H54 (cell line): ENCODE results near the gene ARAP1.

Experiments
- DNase-seq: peaks from one replicate; pipeline ENCODE4 v3.0.0; 2011; ENCODE audit warnings: low spot score, mixed read lengths; ENCODE audit not compliant: insufficient read length
- FAIRE-seq: peaks from 3 replicates; lab custom pipeline; 2011; peaks lifted over from hg19 to GRCh38; lab: Jason Lieb, UNC
- POLR2A ChIP-seq: IDR thresholded peaks from 2 replicates; pipeline ENCODE4 v1.6.1; 2011; ENCODE audit warnings: low read depth, mild to moderate bottlenecking, low read length

The ARAP1 gene

DNA sequence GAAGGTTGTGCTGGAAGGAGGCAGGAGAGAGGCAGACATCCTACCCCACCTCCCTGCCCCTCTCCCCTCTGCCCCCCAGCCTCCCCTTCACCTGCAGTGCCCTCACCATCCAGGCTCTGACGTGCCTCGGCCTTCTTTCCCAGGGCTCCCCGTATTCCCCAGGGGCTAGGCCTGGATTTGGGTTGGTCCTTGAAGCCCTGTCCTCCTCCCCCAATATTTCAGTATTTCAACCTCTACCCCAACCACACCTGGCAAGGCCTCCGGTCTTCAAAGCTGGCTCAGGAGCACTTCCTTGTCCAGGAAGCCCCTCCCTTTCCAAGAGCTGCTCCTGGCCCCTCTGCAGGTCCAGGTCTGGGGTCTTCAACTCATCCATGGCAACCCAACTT is 69.4 kb downstream of the ARAP1 start:
- no peak for TF ChIP-seq POLR2A
- FAIRE-seq (no peak), DNase-seq (no peak)

DNA sequence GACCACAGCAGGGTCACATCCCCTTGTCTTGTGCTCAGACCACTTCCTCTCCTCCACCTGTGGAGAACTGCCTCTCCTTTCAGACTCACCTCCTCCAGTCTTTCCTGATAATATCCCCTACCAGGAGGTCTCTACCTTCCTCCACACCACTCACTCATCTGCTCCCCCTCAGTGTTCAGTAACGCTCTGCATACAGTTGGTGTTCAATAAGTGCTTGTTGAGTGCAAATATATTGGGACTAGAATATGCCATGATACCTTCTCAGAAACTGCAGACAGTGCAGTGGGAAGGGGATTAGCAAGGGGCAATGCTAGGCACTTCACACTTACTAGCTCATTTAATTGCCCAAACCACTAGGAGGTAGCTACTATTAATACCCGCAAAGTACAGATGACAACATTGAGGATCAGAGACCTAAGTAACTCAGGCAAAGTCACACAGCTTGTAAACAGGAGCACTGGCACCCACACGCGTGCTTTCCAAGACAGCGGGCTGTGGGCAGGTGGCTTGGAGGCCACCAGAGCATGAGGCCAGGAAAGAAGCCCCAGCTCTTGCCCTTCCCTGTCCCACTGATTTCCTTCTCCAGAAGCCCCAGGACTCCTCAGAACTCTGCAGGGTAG is 69.9 kb downstream of the ARAP1 start:
- FAIRE-seq (no peak), DNase-seq (no peak)
- no peak for TF ChIP-seq POLR2A

DNA sequence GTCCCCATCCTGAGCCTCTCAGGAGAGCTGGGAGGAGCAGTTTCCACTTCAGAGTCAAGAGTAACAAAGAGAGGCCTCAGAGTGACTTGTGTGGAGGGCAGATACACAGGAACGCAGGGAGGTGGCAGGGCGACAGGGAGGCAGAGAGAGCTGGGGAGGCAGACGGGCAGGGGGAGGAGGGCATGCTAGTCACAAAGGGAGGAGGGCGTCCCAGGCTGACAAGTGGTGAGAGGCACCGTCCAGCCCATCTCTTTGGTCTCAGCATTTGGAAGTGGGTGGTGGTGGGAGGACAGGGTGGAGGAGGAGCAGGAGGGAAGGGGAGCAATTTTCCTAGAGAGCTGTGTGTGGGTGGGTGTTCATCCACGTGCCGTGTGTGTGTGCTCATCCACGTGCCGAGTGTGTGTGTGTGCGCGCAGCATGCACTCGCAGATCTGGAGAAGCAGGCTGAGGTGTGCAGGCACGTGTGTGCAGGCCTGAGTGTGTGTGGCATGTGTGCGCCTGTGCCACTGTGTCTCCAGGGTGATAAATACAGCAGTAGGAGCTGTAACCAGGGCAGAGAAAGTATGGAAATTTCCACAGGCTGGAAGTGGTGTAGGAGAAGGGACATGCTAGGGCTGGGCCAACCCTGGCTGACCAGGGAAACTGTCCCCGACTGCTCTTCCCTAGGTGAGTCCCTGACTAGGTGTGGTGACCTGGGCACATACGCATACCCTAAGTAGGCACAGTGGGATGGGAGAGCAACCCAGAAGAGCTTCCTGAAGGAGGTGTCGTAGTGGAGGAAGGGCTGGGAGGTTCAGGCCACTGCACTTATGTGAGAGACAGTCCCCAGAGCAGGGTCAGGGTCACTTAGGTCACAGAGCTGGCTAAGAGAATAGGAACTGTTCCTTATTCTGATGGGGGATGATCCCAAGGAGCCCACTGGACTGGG is 70.7 kb downstream of the ARAP1 start:
- FAIRE-seq (no peak), DNase-seq (no peak)
- no peak for TF ChIP-seq POLR2A

DNA sequence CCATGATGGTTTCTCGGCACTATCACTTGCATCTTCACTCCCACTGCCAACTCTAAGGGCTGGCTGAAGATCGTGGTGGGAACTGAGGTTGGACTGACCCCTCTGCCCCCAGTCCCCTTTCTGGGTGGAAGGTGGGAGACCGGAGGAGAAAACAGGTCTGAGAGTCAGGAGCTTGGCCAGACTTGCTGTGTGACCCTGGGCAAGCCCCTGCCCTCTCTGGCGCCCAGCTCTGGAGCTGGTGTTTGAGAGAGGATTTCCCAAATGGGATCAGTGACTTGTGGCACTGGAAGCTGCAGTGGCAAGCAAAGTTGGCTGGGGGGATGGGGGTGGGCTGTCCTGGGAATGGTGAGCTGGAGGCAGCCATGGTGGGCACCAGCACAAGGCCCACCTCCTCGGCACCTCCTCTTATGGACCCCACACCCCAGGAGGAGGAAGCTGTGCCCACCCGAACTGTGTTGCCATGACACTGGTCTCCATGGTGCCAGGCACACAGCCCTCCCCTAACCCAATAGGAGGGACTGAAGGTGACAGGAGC is 71.5 kb downstream of the ARAP1 start:
- DNase-seq: no peak
- TF ChIP-seq POLR2A: no peak
- FAIRE-seq: no peak

DNA sequence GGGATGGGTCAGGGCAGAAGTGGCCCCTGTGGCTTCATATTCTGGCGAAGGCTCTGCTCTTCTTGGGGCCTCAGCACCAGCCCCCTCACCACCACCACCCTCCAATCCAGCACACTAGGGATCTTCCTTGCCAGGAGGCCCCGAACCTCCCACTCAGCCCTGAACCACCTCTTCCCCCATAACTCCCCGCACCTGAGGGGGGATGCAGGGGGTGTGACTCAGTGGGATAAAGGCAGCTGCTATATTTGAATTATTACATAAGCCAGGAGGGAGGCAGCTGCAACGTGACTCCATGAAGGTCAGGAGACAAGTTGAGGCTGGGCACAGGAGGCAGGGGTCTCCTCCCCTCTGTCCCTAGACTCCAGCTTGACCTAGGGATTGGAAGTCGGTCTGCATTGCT is 72.3 kb downstream of the ARAP1 start:
- FAIRE-seq (no peak), DNase-seq (no peak)
- TF ChIP-seq POLR2A: no peak

DNA sequence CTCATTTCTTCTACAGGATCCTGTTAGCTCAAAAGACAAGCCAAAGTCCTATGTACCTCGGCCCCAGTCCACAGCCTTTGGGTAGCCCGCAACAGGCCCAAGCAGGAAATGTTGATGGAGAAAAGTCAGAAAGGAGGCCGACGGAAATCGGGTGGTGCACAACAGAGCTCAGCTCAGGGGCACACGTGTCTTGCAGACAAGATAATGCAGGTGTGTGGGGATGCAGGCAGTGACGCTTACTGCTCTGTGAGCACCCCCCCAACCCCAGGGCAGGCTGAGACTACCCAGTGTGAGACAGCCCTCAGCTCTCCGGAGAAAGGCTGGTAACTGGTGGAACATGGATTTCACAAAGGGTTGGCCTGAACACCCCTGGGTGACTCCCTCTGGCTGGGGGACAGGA is 73.7 kb downstream of the ARAP1 start:
- DNase-seq (no peak), FAIRE-seq (no peak)
- TF ChIP-seq POLR2A: no peak

DNA sequence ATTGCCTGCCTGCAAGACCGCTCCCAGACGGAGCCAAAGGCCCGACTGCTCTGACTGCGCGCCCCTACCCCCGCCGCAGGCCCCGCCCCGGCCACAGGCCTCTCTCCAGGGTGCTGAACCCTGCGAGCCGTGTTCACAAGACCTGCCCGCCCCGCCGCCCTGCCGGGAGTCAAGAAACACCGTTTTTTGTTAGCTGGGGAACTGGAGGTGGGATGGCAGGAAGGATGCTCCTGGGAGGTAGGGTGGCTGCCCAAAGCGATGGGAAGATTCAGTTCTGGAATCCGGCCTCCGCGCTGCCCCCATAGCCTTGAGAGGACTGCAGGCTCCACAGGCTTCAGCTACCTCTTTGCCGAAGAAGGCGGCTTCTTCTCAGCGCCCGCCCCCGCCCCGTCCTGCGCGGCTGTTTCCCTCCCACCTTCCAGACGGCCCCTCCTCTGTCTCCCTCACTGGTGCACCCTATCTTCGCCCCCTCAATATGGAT is 75.3 kb downstream of the ARAP1 start:
- no peak for FAIRE-seq
- DNase-seq: no peak

DNA sequence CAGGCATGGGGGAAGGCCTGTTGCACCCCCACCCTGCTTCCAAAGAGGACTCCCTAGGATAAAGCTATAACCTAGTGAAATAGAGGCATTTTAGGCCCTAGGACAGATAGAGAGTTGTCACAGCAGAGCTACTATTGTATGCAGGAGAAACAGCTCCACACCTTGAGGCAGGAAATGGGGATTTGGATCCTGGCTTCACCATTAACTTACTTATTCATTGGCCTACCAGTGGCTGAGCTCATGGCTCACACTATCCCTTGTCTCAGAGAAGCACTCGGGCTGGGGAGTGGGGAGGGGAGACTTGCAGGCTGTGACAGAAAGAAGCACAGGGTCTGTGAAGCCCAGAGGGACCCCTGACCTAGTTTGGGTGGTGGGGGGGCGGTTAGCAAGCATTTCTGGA is 77.0 kb downstream of the ARAP1 start:
- TF ChIP-seq POLR2A: no peak
- DNase-seq (no peak), FAIRE-seq (no peak)

More for the DNA sequence above, 75.3 kb downstream of the ARAP1 start:
- no peak for TF ChIP-seq POLR2A

DNA sequence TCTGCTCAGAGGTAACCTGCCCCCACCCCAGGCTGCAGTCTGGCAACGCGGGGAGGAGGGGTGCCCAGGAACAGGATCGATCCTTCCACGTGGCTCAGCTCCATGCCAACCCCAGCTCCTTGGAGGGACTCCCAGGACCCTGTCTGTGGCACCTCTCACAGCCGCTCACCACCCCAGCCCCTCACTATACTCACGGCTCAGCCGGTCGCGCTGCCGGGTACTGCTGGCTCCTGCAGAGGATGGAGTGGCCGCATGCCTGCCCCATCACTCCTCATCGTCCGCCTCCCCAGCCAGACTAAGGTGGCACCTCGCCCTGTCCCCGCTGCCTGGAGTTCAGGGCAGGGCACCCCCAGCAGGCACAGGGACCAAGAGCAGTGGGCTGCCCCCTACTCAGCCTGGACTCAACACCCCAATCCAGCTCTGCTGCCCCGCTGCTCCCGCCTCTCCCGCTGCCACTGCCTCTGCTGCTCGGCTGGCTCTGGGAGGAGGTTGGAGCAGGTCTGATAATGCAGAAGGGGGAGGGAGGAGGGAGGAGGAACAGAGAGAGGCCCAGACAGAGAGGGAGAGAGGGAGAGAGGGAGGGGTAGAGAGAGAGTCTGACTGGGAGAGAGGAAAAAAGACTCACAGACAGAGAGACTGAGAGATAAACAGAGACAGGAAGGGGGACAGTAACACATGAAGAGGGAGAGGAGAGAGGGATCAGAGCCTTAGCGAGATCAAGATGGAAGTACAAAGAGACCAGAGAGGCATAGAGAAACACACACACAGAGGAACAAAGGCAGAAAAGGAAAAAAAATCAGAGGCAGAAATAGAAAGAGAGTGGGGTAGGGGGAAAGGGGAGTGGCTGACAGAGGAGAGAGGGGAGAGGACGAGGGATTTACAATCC is 78.0 kb downstream of the ARAP1 start, which contains the start of gene PDE2A:
Gene PDE2A (minus strand): TSS at position 480 of the 886 bp plus-strand sequence. CDS start 215 bp downstream, at position 265.
- DNase-seq (no peak), FAIRE-seq (no peak)
- TF ChIP-seq POLR2A: no peak

DNA sequence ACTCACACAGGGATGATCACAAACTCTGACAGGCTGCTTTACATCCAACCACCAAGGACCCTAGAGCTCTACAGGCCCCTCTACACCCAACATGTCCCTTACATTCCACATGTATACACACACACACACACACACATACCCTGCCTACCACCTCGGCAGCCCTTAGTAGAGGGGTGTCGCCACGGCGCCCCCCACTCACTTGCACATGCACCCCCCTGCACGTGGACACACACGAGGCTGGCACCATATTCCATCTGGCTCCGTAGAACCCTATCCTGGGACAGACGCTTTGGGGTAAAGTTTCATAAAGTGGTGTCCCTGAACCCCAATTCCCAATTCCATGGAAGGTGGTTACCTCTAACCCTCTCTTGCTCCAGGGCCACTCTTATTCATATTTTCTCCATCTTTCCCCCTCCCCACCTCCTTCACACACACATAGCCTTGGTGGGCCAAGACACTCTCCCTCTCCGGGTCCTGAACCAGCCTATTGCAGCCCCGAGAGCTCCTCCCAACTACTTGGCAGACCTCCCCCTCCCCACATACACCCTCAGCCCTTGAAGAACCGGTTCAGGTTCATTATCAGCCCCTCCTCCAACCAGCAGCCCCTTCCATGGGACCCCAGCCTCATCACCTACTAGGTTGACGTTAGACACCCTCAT is 78.8 kb downstream of the ARAP1 start:
- no peak for DNase-seq
- FAIRE-seq: no peak
- TF ChIP-seq POLR2A: no peak

DNA sequence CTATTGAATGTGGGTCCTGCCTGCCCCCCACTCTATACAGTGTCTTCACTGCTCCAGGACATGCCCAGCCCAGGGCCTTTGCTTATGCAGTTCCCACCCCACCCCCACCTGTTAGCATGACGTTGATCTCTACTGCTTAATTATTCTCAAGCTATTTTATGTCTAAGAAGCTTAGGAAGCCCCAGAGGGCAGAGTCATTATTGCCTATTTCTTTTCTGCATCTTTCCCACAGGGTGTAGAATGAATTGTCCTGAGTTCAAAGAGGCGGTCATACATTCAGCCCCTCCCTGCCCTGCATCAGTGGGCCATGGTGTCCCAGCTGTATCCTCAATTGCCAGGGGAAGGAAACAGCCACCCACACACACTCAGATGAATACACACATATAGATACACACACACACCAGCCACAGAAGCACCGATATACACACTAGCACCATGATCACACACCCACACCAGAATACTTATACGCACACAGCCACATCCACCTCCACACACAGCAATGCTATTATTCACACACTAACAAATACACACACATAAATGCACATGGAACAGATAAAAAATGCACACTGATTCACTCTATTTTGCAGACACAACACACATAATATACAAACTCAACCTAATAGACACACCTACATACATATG is 79.5 kb downstream of the ARAP1 start:
- no peak for TF ChIP-seq POLR2A
- no peak for FAIRE-seq
- no peak for DNase-seq
